Frontal cortex (tissue), 4 donors: ENCODE results near the gene PLXNC1. TPM values are rescaled to one million over a fixed set of nuclear protein-coding genes. Genes with fewer than 3 reads are reported as not detected.

ENCODE experiments used
- DNase-seq, 2 donors: peaks; one replicate each; pipeline ENCODE4 v3.0.0; 2012; ENCODE audit warnings: low spot score in 2 of 2
- FAIRE-seq: peaks from 2 replicates; lab custom pipeline; 2012; peaks lifted over from hg19 to GRCh38; lab: Jason Lieb, UNC
- total RNA-seq: library from RNA; depleted of rRNA; stranded (reverse); fragments of >200 nt; gene quantifications from one replicate; pipeline ENCODE4 v1.2.3, GENCODE V29; 2014
- donor health status: control.
- donor health status: control.
- donor health status: control.

Gene PLXNC1
- 81.1 TPM for total RNA-seq

- DNase-seq, result peak; percentile 60 to 70
- no peak for FAIRE-seq
Measured at GRCh38 chr12:94147991-94148738, at the start of gene PLXNC1. TSS of gene PLXNC1 (plus strand) at chr12:94148577. CDS start at chr12:94148972, 395 bp downstream.

GRCh38 chr12:94099191-94099590, 49.2 kb upstream of the PLXNC1 start:
- DNase-seq (no peak), FAIRE-seq (no peak)

GRCh38 chr12:94099632-94100031, 48.7 kb upstream of the PLXNC1 start:
- FAIRE-seq, result no peak

GRCh38 chr12:94100211-94100627, 48.2 kb upstream of the PLXNC1 start:
- no peak for FAIRE-seq
- DNase-seq, result no peak

More at GRCh38 chr12:94099632-94100031, 48.7 kb upstream of the PLXNC1 start:
- DNase-seq, result no peak

- FAIRE-seq (no peak), DNase-seq (peak; percentile 48 to 70)
Measured at GRCh38 chr12:94100990-94101737, 47.2 kb upstream of the PLXNC1 start.

- peak; percentile 66 to 69 for DNase-seq
- no peak for FAIRE-seq
Measured at GRCh38 chr12:94101738-94102660, 46.4 kb upstream of the PLXNC1 start.

GRCh38 chr12:94103986-94104385, 44.4 kb upstream of the PLXNC1 start:
- DNase-seq (no peak), FAIRE-seq (no peak)

- FAIRE-seq, result no peak
- no peak for DNase-seq
Measured at GRCh38 chr12:94107910-94108309, 40.5 kb upstream of the PLXNC1 start.

GRCh38 chr12:94109160-94109559, 39.2 kb upstream of the PLXNC1 start:
- DNase-seq (no peak), FAIRE-seq (no peak)

GRCh38 chr12:94110258-94110657, 38.1 kb upstream of the PLXNC1 start:
- FAIRE-seq (no peak), DNase-seq (no peak)

GRCh38 chr12:94111302-94111701, 37.1 kb upstream of the PLXNC1 start:
- no peak for DNase-seq
- no peak for FAIRE-seq

GRCh38 chr12:94112121-94112520, 36.3 kb upstream of the PLXNC1 start:
- no peak for DNase-seq
- FAIRE-seq, result no peak

- no peak for FAIRE-seq
- DNase-seq, result no peak
Measured at GRCh38 chr12:94114166-94114565, 34.2 kb upstream of the PLXNC1 start.

- DNase-seq (no peak), FAIRE-seq (no peak)
Measured at GRCh38 chr12:94116191-94116590, 32.2 kb upstream of the PLXNC1 start.

- FAIRE-seq (no peak), DNase-seq (no peak)
Measured at GRCh38 chr12:94121886-94122285, 26.5 kb upstream of the PLXNC1 start.

- DNase-seq (no peak), FAIRE-seq (no peak)
Measured at GRCh38 chr12:94122591-94122990, 25.8 kb upstream of the PLXNC1 start.

GRCh38 chr12:94123127-94123526, 25.2 kb upstream of the PLXNC1 start:
- DNase-seq, result no peak
- no peak for FAIRE-seq

GRCh38 chr12:94126067-94126466, 22.3 kb upstream of the PLXNC1 start:
- DNase-seq, result no peak
- no peak for FAIRE-seq

GRCh38 chr12:94127239-94128131, 20.9 kb upstream of the PLXNC1 start:
- no peak for FAIRE-seq
- no peak for DNase-seq
